DOHH2 (cell line): ENCODE data around the gene PMEL.

Experiments
- H3F3A ChIP-seq: fragments of 200-600 bp; sonication (generic), shearing (Covaris generic); 2 replicates; pipeline ENCODE4 v1.6.0; 2016; ENCODE audit warnings: antibody characterized with exemption, mild to moderate bottlenecking; ENCODE audit not compliant: control insufficient read depth, insufficient read depth
- H3K27ac ChIP-seq: fragments of 200-600 bp; sonication (generic); 2 replicates; pipeline ENCODE4 v1.5.1; 2014; ENCODE audit warnings: low read depth, mild to moderate bottlenecking, low read length, moderate library complexity
- H3K27me3 ChIP-seq: fragments of 200-600 bp; sonication (generic); 2 replicates; pipeline ENCODE4 v1.6.1; 2014; ENCODE audit warnings: mild to moderate bottlenecking, low read length, mixed read lengths; ENCODE audit not compliant: control insufficient read depth
- H3K36me3 ChIP-seq: fragments of 200-600 bp; sonication (generic); 2 replicates; pipeline ENCODE4 v1.6.1; 2014; ENCODE audit warnings: mild to moderate bottlenecking, low read length, moderate library complexity, mixed read lengths; ENCODE audit not compliant: control insufficient read depth
- H3K4me1 ChIP-seq: fragments of 200-600 bp; sonication (generic); 2 replicates; pipeline ENCODE4 v1.6.1; 2014; ENCODE audit warnings: mild to moderate bottlenecking, low read length, mixed read lengths; ENCODE audit not compliant: control insufficient read depth
- H3K4me2 ChIP-seq: fragments of 200-600 bp; sonication (generic); 2 replicates; pipeline ENCODE4 v1.6.0; 2014; ENCODE audit warnings: mild to moderate bottlenecking, low read length, moderate library complexity
- H3K4me3 ChIP-seq: fragments of 200-600 bp; sonication (generic); 2 replicates; pipeline ENCODE4 v1.5.1; 2014; ENCODE audit warnings: mild to moderate bottlenecking, low read length, mixed read lengths
- H3K79me2 ChIP-seq: fragments of 200-600 bp; sonication (generic); 2 replicates; pipeline ENCODE4 v1.6.1; 2014; ENCODE audit warnings: mild to moderate bottlenecking, low read length, mixed read lengths; ENCODE audit not compliant: control insufficient read depth
- H3K9me2 ChIP-seq: fragments of 200-600 bp; sonication (generic); replicated peaks from 2 replicates; pipeline ENCODE4 v1.6.1; 2014; ENCODE audit warnings: mild to moderate bottlenecking, low read length, mixed read lengths; ENCODE audit not compliant: control insufficient read depth
- H3K9me3 ChIP-seq: fragments of 200-600 bp; sonication (generic); 2 replicates; pipeline ENCODE4 v1.6.1; 2014; ENCODE audit warnings: antibody characterized with exemption, low read length, mixed read lengths; ENCODE audit not compliant: control insufficient read depth, insufficient read depth
- H4K20me1 ChIP-seq: fragments of 200-600 bp; sonication (generic); 2 replicates; pipeline ENCODE4 v1.6.0; 2014; ENCODE audit warnings: low read depth, mild to moderate bottlenecking, antibody characterized with exemption, low read length, moderate library complexity; ENCODE audit not compliant: control insufficient read depth, insufficient read depth
- CTCF ChIP-seq: fragments of 200-600 bp; sonication (generic); IDR thresholded peaks from one replicate; pipeline ENCODE4 v1.5.1; 2014; ENCODE audit warnings: antibody characterized with exemption, mild to moderate bottlenecking, low read depth, low read length; ENCODE audit not compliant: poor library complexity, severe bottlenecking
- EZH2phosphoT487 ChIP-seq: fragments of 200-600 bp; sonication (generic); IDR thresholded peaks from 2 replicates; pipeline ENCODE4 v1.6.1; 2017; ENCODE audit warnings: borderline replicate concordance, mild to moderate bottlenecking, antibody characterized with exemption, low read length, moderate library complexity, mixed read lengths

The PMEL gene

GRCh38 chr12:55909513-55909884, 56.3 kb downstream of the PMEL start:
- no peaks in the 10 kb centered on the region for H3K27me3 ChIP-seq
- no peak overlapping the region for H3K4me2 ChIP-seq
- no peak overlapping the region for H3K4me3 ChIP-seq
- peaks cover 24% of the 10 kb centered on the region for H3K36me3 ChIP-seq
- H4K20me1 ChIP-seq = no peaks in the 10 kb centered on the region; the same call in 1 of the 2 replicates
- H3K79me2 ChIP-seq = peaks cover 53% of the 10 kb centered on the region
- no peaks in the 10 kb centered on the region for H3K9me3 ChIP-seq
- no peaks in the 10 kb centered on the region for H3F3A ChIP-seq
- no peak overlapping the region for H3K27ac ChIP-seq
- 0 out of 2 replicates have a peak, but pooled peaks cover 4% of the 10 kb centered on the region for H3K4me1 ChIP-seq
- no peak for TF ChIP-seq CTCF
- no peak for TF ChIP-seq EZH2phosphoT487
- no peaks in the 10 kb centered on the region for H3K9me2 ChIP-seq

- Histone ChIP-seq H3K4me1 (0 out of 2 replicates have a peak, but pooled peaks cover 4% of the 10 kb centered on the region), H3K27ac (no peak overlapping the region), H3K9me2 (no peaks in the 10 kb centered on the region), H3K9me3 (no peaks in the 10 kb centered on the region), H3F3A (no peaks in the 10 kb centered on the region), H3K4me3 (no peak overlapping the region), H3K27me3 (no peaks in the 10 kb centered on the region), H3K79me2 (peaks cover 47% of the 10 kb centered on the region), H3K4me2 (no peak overlapping the region), H4K20me1 (no peaks in the 10 kb centered on the region; the same call in 1 of the 2 replicates), H3K36me3 (peaks cover 18% of the 10 kb centered on the region)
- no peak for TF ChIP-seq EZH2phosphoT487
- TF ChIP-seq CTCF = no peak
These were observed 56.9 kb downstream of the PMEL start for GRCh38 chr12:55908726-55909512.

GRCh38 chr12:55906056-55906455, 59.8 kb downstream of the PMEL start:
- 0 out of 2 replicates have a peak, but pooled peaks cover 2% of the 10 kb centered on the region for H3F3A ChIP-seq
- H3K79me2 ChIP-seq = peaks cover 21% of the 10 kb centered on the region
- peaks cover 22% of the 10 kb centered on the region for H3K36me3 ChIP-seq
- H3K27me3 ChIP-seq = no peaks in the 10 kb centered on the region
- H4K20me1 ChIP-seq = no peaks in the 10 kb centered on the region
- no peak overlapping the region for H3K27ac ChIP-seq
- H3K4me3 ChIP-seq = no peak overlapping the region
- H3K4me1 ChIP-seq = 0 out of 2 replicates have a peak, but pooled peaks cover 4% of the 10 kb centered on the region
- no peak overlapping the region for H3K4me2 ChIP-seq
- TF ChIP-seq CTCF (no peak), EZH2phosphoT487 (no peak)
- H3K9me2 ChIP-seq = no peaks in the 10 kb centered on the region
- H3K9me3 ChIP-seq = no peaks in the 10 kb centered on the region
